OCI-LY7 (cell line): ENCODE data around the gene ATP6V1C2. TPM values are rescaled to one million over a fixed set of nuclear protein-coding genes. Genes with fewer than 3 reads are reported as not detected.

Experiments used
- BruUV-seq: library from RNA; stranded (reverse); fragments of 400-500 nt; replicated peaks from 2 replicates; lab custom pipeline; 2021; lab: Mats Ljungman, UMichigan
- CTCF ChIA-PET: fragments of 300-600 bp; sonication (Branson Sonifier 250); formaldehyde crosslinking; loops from one replicate; lab custom pipeline; 2022; ENCODE audit warnings: antibody characterized with exemption; ENCODE audit not compliant: unreplicated experiment; lab: Charles Lee
- POLR2A ChIA-PET: fragments of 300-600 bp; sonication (Branson Sonifier 250); formaldehyde crosslinking; loops from one replicate; lab custom pipeline; 2022; ENCODE audit warnings: antibody characterized with exemption; lab: Charles Lee
- DNase-seq: peaks from one replicate; pipeline ENCODE4 v3.0.0-alpha.2; 2015; ENCODE audit warnings: low spot score
- H2AFZ ChIP-seq: fragments of 200-600 bp; sonication (generic), shearing (Covaris generic); 2 replicates; pipeline ENCODE4 v1.6.1; 2014; ENCODE audit warnings: mild to moderate bottlenecking, antibody characterized with exemption, low read length, moderate library complexity
- H3K27ac ChIP-seq: fragments of 200-600 bp; sonication (generic); 2 replicates; pipeline ENCODE4 v1.5.1; 2014; ENCODE audit warnings: mixed run types, low read depth, mild to moderate bottlenecking, moderate library complexity, low read length, inconsistent platforms; ENCODE audit not compliant: poor library complexity, severe bottlenecking
- H3K36me3 ChIP-seq: fragments of 200-600 bp; sonication (generic); 2 replicates; pipeline ENCODE4 v1.6.1; 2014; ENCODE audit warnings: mild to moderate bottlenecking, antibody characterized with exemption, low read length, moderate library complexity, mixed read lengths; ENCODE audit not compliant: insufficient read depth
- H3K4me1 ChIP-seq: fragments of 200-600 bp; sonication (generic); 2 replicates; pipeline ENCODE4 v1.5.1; 2014; ENCODE audit warnings: mild to moderate bottlenecking, low read length; ENCODE audit not compliant: insufficient read depth, poor library complexity, severe bottlenecking
- H3K4me2 ChIP-seq: fragments of 200-600 bp; sonication (generic); 2 replicates; pipeline ENCODE4 v1.6.1; 2014; ENCODE audit warnings: mild to moderate bottlenecking, low read length
- H3K4me3 ChIP-seq: fragments of 200-600 bp; sonication (generic); 2 replicates; pipeline ENCODE4 v1.5.1; 2014; ENCODE audit warnings: mild to moderate bottlenecking, low read depth, low read length; ENCODE audit not compliant: poor library complexity, severe bottlenecking
- H3K79me2 ChIP-seq: fragments of 200-600 bp; sonication (generic); 2 replicates; pipeline ENCODE4 v1.6.1; 2016; ENCODE audit warnings: low read depth, mild to moderate bottlenecking, low read length, moderate library complexity, mixed read lengths; ENCODE audit not compliant: insufficient read depth
- H3K9me2 ChIP-seq: fragments of 200-600 bp; sonication (generic); 2 replicates; pipeline ENCODE4 v1.6.1; 2016; ENCODE audit warnings: mild to moderate bottlenecking, low read length, mixed read lengths; ENCODE audit not compliant: insufficient read depth
- H3K9me3 ChIP-seq: fragments of 200-600 bp; sonication (generic); 2 replicates; pipeline ENCODE4 v1.6.1; 2014; ENCODE audit warnings: mild to moderate bottlenecking, mixed run types, low read length, mixed read lengths
- H4K20me1 ChIP-seq: fragments of 200-600 bp; sonication (generic); 2 replicates; pipeline ENCODE4 v1.6.1; 2014; ENCODE audit warnings: mild to moderate bottlenecking, antibody characterized with exemption, low read length, moderate library complexity, mixed read lengths; ENCODE audit not compliant: insufficient read depth
- CTCF ChIP-seq: fragments of 200-600 bp; sonication (generic); conservative IDR thresholded peaks from 2 replicates; pipeline ENCODE4 v1.5.1; 2014; ENCODE audit warnings: mild to moderate bottlenecking, antibody characterized with exemption, low read length, moderate library complexity, mixed read lengths
- EZH2phosphoT487 ChIP-seq: fragments of 200-600 bp; sonication (generic); IDR thresholded peaks from 2 replicates; pipeline ENCODE4 v1.6.1; 2018; ENCODE audit warnings: low read depth, borderline replicate concordance, mild to moderate bottlenecking, mixed run types, antibody characterized with exemption, low read length, moderate library complexity, mixed read lengths
- intact Hi-C: fragments of 100-400 bp; cut with micrococcal nuclease; formaldehyde crosslinking; loops from one replicate; pipeline ENCODE4 v1.10.0; 2022; ENCODE audit not compliant: unreplicated experiment
- total RNA-seq, 2 experiments: library from RNA; depleted of rRNA in 1 of 2; stranded (reverse); fragments of >200 nt in 1 of 2; shearing (Covaris generic) in 1 of 2; gene quantifications; 2 replicates each; pipeline ENCODE4 v1.2.3, GENCODE V29; 2014 to 2022

Gene ATP6V1C2
- total RNA-seq, 2 experiments from 2014 or later, result 0.13 TPM; not detected in 1

- no peak overlapping the region for H3K4me3 ChIP-seq
- DNase-seq, result no peak
- no peak overlapping the region for H3K27ac ChIP-seq
- CTCF ChIA-PET, result no interaction called here
- H3K79me2 ChIP-seq, result no peaks in the 10 kb centered on the region
- no peaks in the 10 kb centered on the region for H3K36me3 ChIP-seq
- intact Hi-C loops, result no loop called here
- BruUV-seq, result no TSS peak
- H4K20me1 ChIP-seq, result no peaks in the 10 kb centered on the region
- H2AFZ ChIP-seq, result no peak overlapping the region
- peaks cover 13% of the 10 kb centered on the region for H3K4me1 ChIP-seq
- no peaks in the 10 kb centered on the region for H3K9me2 ChIP-seq
- POLR2A ChIA-PET, result no interaction called here
- no peaks in the 10 kb centered on the region for H3K9me3 ChIP-seq
- H3K4me2 ChIP-seq, result no peak overlapping the region
- TF ChIP-seq CTCF (no peak), EZH2phosphoT487 (no peak)
Observed at GRCh38 chr2:10741139-10741538, 19.7 kb downstream of the ATP6V1C2 start.

- no peak overlapping the region for H3K27ac ChIP-seq
- peaks cover 28% of the 10 kb centered on the region for H3K4me1 ChIP-seq
- H3K4me3 ChIP-seq, result no peak overlapping the region
- CTCF ChIA-PET, result no interaction called here
- no TSS peak for BruUV-seq
- POLR2A ChIA-PET, result no interaction called here
- H4K20me1 ChIP-seq, result no peaks in the 10 kb centered on the region
- TF ChIP-seq EZH2phosphoT487, result no peak
- no peak for DNase-seq
- H3K9me3 ChIP-seq, result no peaks in the 10 kb centered on the region
- no peaks in the 10 kb centered on the region for H3K36me3 ChIP-seq
- H3K79me2 ChIP-seq, result no peaks in the 10 kb centered on the region
- no peak overlapping the region for H3K4me2 ChIP-seq
- H2AFZ ChIP-seq, result no peak overlapping the region
- H3K9me2 ChIP-seq, result no peaks in the 10 kb centered on the region
- intact Hi-C loops, result no loop called here
Observed at GRCh38 chr2:10742666-10743065, 21.2 kb downstream of the ATP6V1C2 start.

GRCh38 chr2:10750610-10751009 is 29.2 kb downstream of the ATP6V1C2 start:
- Histone ChIP-seq H3K79me2 (no peaks in the 10 kb centered on the region), H3K36me3 (no peaks in the 10 kb centered on the region), H3K4me3 (no peak overlapping the region), H3K9me2 (no peaks in the 10 kb centered on the region), H3K4me2 (no peak overlapping the region), H4K20me1 (no peaks in the 10 kb centered on the region), H3K9me3 (no peaks in the 10 kb centered on the region), H3K4me1 (peaks cover 31% of the 10 kb centered on the region), H3K27ac (no peak overlapping the region), H2AFZ (peak overlapping the region; percentile 35; the same call in 1 of the 2 replicates)
- intact Hi-C loops, result no loop called here
- no peak for TF ChIP-seq EZH2phosphoT487
- TF ChIP-seq CTCF, result no peak
- no TSS peak for BruUV-seq
- POLR2A ChIA-PET, result interaction anchor here (0.7 kb wide), 2 partner anchors 952 to 1104 kb away, joined by 3 read pairs; no protein-coding TSS in a partner anchor
- CTCF ChIA-PET, result no interaction called here
- DNase-seq, result no peak
